Gastrocnemius medialis (tissue), 4 donors: ENCODE results near the gene ZFP91.

Experiments
- POLR2A ChIP-seq, 2 donors: fragments of 450-650 bp; IDR thresholded peaks; one replicate each; pipeline ENCODE4 v1.6.1; 2017; ENCODE audit warnings: antibody characterized with exemption in 2 of 2, mild to moderate bottlenecking in 2 of 2, moderate library complexity in 2 of 2
- TF ChIP-seq, protein P1 (sequence below), 5 experiments: fragments of 450-650 bp in 3 of 5; fragments of 200-600 bp in 2 of 5; sonication (generic) in 2 of 5; IDR thresholded peaks in 4 of 5; conservative IDR thresholded peaks in 1 of 5; 1 replicate in 4 of 5; 2 replicates in 1 of 5; pipeline ENCODE4 v1.5.1; 2016 to 2019; ENCODE audit warnings: antibody characterized with exemption in 5 of 5, mild to moderate bottlenecking in 3 of 5, moderate library complexity in 3 of 5

DNA sequence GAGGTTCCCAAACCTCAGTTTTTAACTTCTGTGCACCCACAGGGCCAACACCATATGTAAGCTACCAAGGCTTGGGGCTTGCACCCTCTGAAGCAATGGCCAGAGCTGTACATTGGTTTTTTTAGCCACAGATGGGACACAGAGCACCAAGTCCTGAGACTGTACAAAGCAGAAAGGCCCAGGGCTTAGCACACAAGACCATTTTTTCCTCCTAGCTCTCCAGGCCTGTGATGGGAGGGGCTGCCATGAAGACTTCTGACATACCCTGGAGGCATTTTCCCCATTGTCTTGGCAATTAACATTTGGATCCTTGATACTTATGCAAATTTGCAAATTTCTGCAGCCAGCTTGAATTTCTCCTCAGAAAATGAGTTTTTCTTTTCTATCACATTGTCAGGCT, 67.0 kb downstream of the ZFP91 start:
- TF ChIP-seq, protein P1, sequence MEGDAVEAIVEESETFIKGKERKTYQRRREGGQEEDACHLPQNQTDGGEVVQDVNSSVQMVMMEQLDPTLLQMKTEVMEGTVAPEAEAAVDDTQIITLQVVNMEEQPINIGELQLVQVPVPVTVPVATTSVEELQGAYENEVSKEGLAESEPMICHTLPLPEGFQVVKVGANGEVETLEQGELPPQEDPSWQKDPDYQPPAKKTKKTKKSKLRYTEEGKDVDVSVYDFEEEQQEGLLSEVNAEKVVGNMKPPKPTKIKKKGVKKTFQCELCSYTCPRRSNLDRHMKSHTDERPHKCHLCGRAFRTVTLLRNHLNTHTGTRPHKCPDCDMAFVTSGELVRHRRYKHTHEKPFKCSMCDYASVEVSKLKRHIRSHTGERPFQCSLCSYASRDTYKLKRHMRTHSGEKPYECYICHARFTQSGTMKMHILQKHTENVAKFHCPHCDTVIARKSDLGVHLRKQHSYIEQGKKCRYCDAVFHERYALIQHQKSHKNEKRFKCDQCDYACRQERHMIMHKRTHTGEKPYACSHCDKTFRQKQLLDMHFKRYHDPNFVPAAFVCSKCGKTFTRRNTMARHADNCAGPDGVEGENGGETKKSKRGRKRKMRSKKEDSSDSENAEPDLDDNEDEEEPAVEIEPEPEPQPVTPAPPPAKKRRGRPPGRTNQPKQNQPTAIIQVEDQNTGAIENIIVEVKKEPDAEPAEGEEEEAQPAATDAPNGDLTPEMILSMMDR (IDR thresholded peaks at IDR 0.05 in 4 of 5, conservative IDR thresholded peaks at IDR 0.05 in 1 of 5): no peak
- no peak for TF ChIP-seq POLR2A (IDR thresholded peaks at IDR 0.05)
